ENCODE results near the gene MOXD1. TPM values are rescaled to one million over a fixed set of nuclear protein-coding genes. Genes with fewer than 3 reads are reported as not detected.
A peak's percentile ranks its signal among the peaks of the same experiment; 100 is the strongest.

Gene MOXD1
- total RNA-seq, 3 donors from 2014 or later = 1.7 to 14.8 (median 2.4) TPM

- Histone ChIP-seq H3K4me3 (no peak overlapping the region), H3K4me1 (ENCODE audit: low read depth) (no peaks in the 10 kb centered on the region), H3K36me3 (ENCODE audit: low read depth) (no peaks in the 10 kb centered on the region), H3K9me3 (no peaks in the 10 kb centered on the region)
- no peak for TF ChIP-seq CTCF (IDR thresholded peaks at IDR 0.05)
- intact Hi-C loops (cut with DNase I, micrococcal nuclease) = loop anchor here in 1 of 2 donors (10.0 kb wide), 2 partner anchors 168 to 198 kb away; no protein-coding TSS in a partner anchor
- DNase-seq (peak in 1 of 3 donors; percentile 30), ATAC-seq (peak; percentile 76)
These were observed 114.8 kb downstream of the MOXD1 start for GRCh38 chr6:132286298-132287019.

GRCh38 chr6:132285004-132285780 lies 116.1 kb downstream of the MOXD1 start:
- ATAC-seq = no peak
- intact Hi-C loops (cut with DNase I, micrococcal nuclease) = loop anchor here in 1 of 2 donors (10.0 kb wide), 2 partner anchors 170 to 200 kb away; no protein-coding TSS in a partner anchor
- Histone ChIP-seq H3K4me1 (ENCODE audit: low read depth) (no peaks in the 10 kb centered on the region), H3K36me3 (ENCODE audit: low read depth) (no peaks in the 10 kb centered on the region), H3K9me3 (no peaks in the 10 kb centered on the region), H3K4me3 (no peak overlapping the region)
- DNase-seq = no peak
- TF ChIP-seq CTCF (IDR thresholded peaks at IDR 0.05) = no peak

- no peaks in the 10 kb centered on the region for H3K9me3 ChIP-seq
- ATAC-seq (no peak), DNase-seq (no peak)
- no peaks in the 10 kb centered on the region for H3K36me3 ChIP-seq (ENCODE audit: low read depth)
- intact Hi-C loops (cut with DNase I, micrococcal nuclease) = loop anchor here in 1 of 2 donors (10.0 kb wide), 2 partner anchors 172 to 202 kb away; no protein-coding TSS in a partner anchor
- no peaks in the 10 kb centered on the region for H3K4me1 ChIP-seq (ENCODE audit: low read depth)
- TF ChIP-seq CTCF (IDR thresholded peaks at IDR 0.05) = no peak
- H3K4me3 ChIP-seq = no peak overlapping the region
These were observed 118.6 kb downstream of the MOXD1 start for GRCh38 chr6:132282696-132283095.

DNA sequence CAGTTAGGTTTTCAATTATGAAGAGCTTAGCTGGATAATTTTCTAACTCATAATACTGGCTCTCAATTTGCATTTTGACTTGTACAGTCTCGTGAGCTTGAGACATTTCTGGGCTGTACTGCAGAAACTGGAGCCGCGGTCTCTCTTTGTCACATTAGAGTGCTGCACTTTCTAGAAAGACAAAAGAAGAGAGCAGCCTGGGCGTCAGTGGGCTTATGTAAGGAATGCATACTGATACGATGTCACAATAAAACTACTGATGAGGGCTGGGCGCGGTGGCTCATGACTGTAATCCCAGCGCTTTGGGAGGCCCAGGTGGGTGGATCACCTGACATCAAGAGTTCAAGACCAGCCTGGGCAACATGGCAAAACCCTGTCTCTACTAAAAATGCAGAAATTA lies 120.8 kb downstream of the MOXD1 start:
- intact Hi-C loops (cut with DNase I, micrococcal nuclease) = loop anchor here in 1 of 2 donors (10.0 kb wide), 2 partner anchors 174 to 204 kb away; no protein-coding TSS in a partner anchor
- no peak for TF ChIP-seq CTCF (IDR thresholded peaks at IDR 0.05)
- no peaks in the 10 kb centered on the region for H3K36me3 ChIP-seq (ENCODE audit: low read depth)
- H3K4me3 ChIP-seq = no peak overlapping the region
- ATAC-seq (no peak), DNase-seq (no peak)
- H3K9me3 ChIP-seq = no peaks in the 10 kb centered on the region
- H3K4me1 ChIP-seq (ENCODE audit: low read depth) = no peaks in the 10 kb centered on the region

- DNase-seq (peak; percentile 60 to 80 (median 71)), ATAC-seq (peak; percentile 93)
- Histone ChIP-seq H3K4me1 (ENCODE audit: low read depth) (no peaks in the 10 kb centered on the region), H3K4me3 (no peak overlapping the region), H3K9me3 (no peaks in the 10 kb centered on the region), H3K36me3 (ENCODE audit: low read depth) (no peaks in the 10 kb centered on the region)
- peak; percentile 59 for TF ChIP-seq CTCF (IDR thresholded peaks at IDR 0.05)
- intact Hi-C loops (cut with DNase I, micrococcal nuclease) = loop anchor here (10.0 kb wide), 2 partner anchors 175 to 205 kb away; no protein-coding TSS in a partner anchor
These were observed 121.6 kb downstream of the MOXD1 start for GRCh38 chr6:132279592-132280139.
